Activated CD4-positive, alpha-beta T cell treated with anti-CD3 and anti-CD28 coated beads, Interleukin-2, Interleukin-6, amounts not matched to agents 100 ng/mL and 50 ng/mL, durations not matched to agents 16 hours and 8 hours (primary cell): ENCODE measurements around the gene SCAI.
"Not testable (repeated sequence)": the region's sequence is repeated elsewhere in the genome, so short reads cannot be mapped to it uniquely, and the experiment has no call there.

Experiments used
- DNase-seq: peaks from one replicate; pipeline ENCODE4 v3.0.0-alpha.2; 2020

Gene SCAI

GRCh38 chr9:125103021-125103420 lies 40.3 kb downstream of the SCAI start:
- no peak for DNase-seq

- DNase-seq = no peak
Observed at GRCh38 chr9:125100822-125101221, 42.5 kb downstream of the SCAI start.

- DNase-seq = no peak
Observed at GRCh38 chr9:125099816-125100215, 43.5 kb downstream of the SCAI start.

- DNase-seq = no peak
Observed at GRCh38 chr9:125095821-125096443, 47.4 kb downstream of the SCAI start.

GRCh38 chr9:125091121-125091520 lies 52.2 kb downstream of the SCAI start:
- no peak for DNase-seq

- DNase-seq = peak; percentile 27
Observed at GRCh38 chr9:125089331-125089730, 54.0 kb downstream of the SCAI start.

- no peak for DNase-seq
Observed at GRCh38 chr9:125088752-125089151, 54.6 kb downstream of the SCAI start.

- no peak for DNase-seq
Observed at GRCh38 chr9:125085703-125086477, 57.4 kb downstream of the SCAI start.

- not testable (repeated sequence) for DNase-seq
Observed at GRCh38 chr9:125082197-125082596, 61.1 kb downstream of the SCAI start.

GRCh38 chr9:125080797-125081196 lies 62.5 kb downstream of the SCAI start:
- DNase-seq = not testable (repeated sequence)

- DNase-seq = no peak
Observed at GRCh38 chr9:125079931-125080330, 63.4 kb downstream of the SCAI start.

GRCh38 chr9:125075997-125076396 lies 67.3 kb downstream of the SCAI start:
- DNase-seq = no peak

GRCh38 chr9:125074976-125075375 lies 68.4 kb downstream of the SCAI start:
- no peak for DNase-seq

GRCh38 chr9:125066839-125067619 lies 76.3 kb downstream of the SCAI start:
- DNase-seq = no peak

- DNase-seq = no peak
Observed at GRCh38 chr9:125061391-125061790, 81.9 kb downstream of the SCAI start.

- DNase-seq = no peak
Observed at GRCh38 chr9:125049212-125050049, 93.9 kb downstream of the SCAI start.

GRCh38 chr9:125043631-125044030 lies 99.7 kb downstream of the SCAI start:
- DNase-seq = no peak

GRCh38 chr9:125043148-125043547 lies 100.2 kb downstream of the SCAI start:
- no peak for DNase-seq

GRCh38 chr9:125038166-125038565 lies 105.2 kb downstream of the SCAI start:
- no peak for DNase-seq

- no peak for DNase-seq
Observed at GRCh38 chr9:125028041-125028440, 115.3 kb downstream of the SCAI start.

- no peak for DNase-seq
Observed at GRCh38 chr9:125024917-125025316, 118.4 kb downstream of the SCAI start.

GRCh38 chr9:125021069-125021468 lies 122.3 kb downstream of the SCAI start:
- DNase-seq = no peak

- DNase-seq = not testable (repeated sequence)
Observed at GRCh38 chr9:125015655-125016054, 127.7 kb downstream of the SCAI start.
